ENCODE results near the gene IREB2. TPM values are rescaled to one million over a fixed set of nuclear protein-coding genes. Genes with fewer than 3 reads are reported as not detected.

Gene IREB2
- total RNA-seq, 2 donors from 2014 or later, result 81.4 to 92.6 TPM

DNA sequence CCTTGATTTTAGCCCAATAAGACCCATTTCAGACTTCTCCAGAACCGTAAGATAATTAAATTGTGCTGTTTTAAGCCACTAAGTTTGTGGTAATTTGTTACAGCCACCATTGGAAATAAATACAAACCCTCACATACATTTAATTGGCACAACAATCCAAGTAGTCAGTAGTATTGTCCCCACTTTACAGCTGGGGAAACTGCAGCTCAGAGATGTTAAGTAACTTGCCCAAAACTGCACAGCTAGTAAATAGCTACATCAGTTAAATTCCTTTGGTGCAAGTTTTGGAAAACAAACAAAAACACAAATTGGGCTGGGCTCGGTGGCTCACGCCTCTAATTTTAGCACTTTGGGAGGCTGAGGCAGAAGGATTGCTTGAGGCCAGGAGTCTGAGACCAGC, 13.3 kb upstream of the IREB2 start:
- H3K4me3 Mint-ChIP-seq, result no peak overlapping the region
- 88 to 100% methylated on average over 3 of the region's 3 CpGs for WGBS, 2 experiments (ENCODE audit: insufficient coverage in 1 of 2, insufficient read length in 1 of 2)
- Histone ChIP-seq H3K4me1 (ENCODE audit: control insufficient read depth, insufficient read depth, low read length) (no peaks in the 10 kb centered on the region), H3K9ac (ENCODE audit: extremely low read depth, low read length, poor library complexity, severe bottlenecking) (no peak overlapping the region), H3K27me3 (ENCODE audit: control insufficient read depth, insufficient read depth, low read length, poor library complexity, severe bottlenecking) (no peaks in the 10 kb centered on the region), H3K9me3 (ENCODE audit: control insufficient read depth, low read length) (no peaks in the 10 kb centered on the region), H3K27ac (ENCODE audit: low read depth, low read length) (no peak overlapping the region), H3K4me3 (ENCODE audit: low read length) (no peak overlapping the region), H3K36me3 (ENCODE audit: control insufficient read depth, insufficient read depth, low read length) (no peaks in the 10 kb centered on the region)
- H3K9me3 Mint-ChIP-seq, result peaks cover 3% of the 10 kb centered on the region
- no peak for DNase-seq
- TF ChIP-seq, protein P1, sequence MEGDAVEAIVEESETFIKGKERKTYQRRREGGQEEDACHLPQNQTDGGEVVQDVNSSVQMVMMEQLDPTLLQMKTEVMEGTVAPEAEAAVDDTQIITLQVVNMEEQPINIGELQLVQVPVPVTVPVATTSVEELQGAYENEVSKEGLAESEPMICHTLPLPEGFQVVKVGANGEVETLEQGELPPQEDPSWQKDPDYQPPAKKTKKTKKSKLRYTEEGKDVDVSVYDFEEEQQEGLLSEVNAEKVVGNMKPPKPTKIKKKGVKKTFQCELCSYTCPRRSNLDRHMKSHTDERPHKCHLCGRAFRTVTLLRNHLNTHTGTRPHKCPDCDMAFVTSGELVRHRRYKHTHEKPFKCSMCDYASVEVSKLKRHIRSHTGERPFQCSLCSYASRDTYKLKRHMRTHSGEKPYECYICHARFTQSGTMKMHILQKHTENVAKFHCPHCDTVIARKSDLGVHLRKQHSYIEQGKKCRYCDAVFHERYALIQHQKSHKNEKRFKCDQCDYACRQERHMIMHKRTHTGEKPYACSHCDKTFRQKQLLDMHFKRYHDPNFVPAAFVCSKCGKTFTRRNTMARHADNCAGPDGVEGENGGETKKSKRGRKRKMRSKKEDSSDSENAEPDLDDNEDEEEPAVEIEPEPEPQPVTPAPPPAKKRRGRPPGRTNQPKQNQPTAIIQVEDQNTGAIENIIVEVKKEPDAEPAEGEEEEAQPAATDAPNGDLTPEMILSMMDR (conservative IDR thresholded peaks at IDR 0.05), result no peak
- no peaks in the 10 kb centered on the region for H3K36me3 Mint-ChIP-seq (ENCODE audit: low read depth)
- H3K4me1 Mint-ChIP-seq, result no peaks in the 10 kb centered on the region
- H3K27ac Mint-ChIP-seq, result no peak overlapping the region
- H3K27me3 Mint-ChIP-seq (ENCODE audit: insufficient read depth), result no peaks in the 10 kb centered on the region

DNA sequence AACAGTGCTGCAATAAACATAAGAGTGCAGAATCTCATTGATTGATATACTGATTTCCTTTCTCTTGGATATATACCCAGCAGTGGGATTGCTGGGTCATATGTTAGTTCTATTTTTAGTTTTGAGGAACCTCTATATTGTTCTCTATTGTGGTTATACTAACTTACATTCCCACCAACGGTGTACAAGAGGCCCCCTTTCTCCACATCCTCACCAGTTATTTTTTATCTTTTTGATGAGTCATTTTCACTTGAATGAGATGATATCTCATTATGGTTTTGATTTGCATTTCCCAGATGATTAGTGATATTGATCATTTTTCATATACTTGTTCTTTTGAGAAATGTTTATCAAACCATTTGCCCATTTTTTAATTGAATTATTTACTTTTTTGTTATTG, 12.4 kb upstream of the IREB2 start:
- Histone ChIP-seq H3K4me1 (ENCODE audit: control insufficient read depth, insufficient read depth, low read length) (no peaks in the 10 kb centered on the region), H3K4me3 (ENCODE audit: low read length) (no peak overlapping the region), H3K27me3 (ENCODE audit: control insufficient read depth, insufficient read depth, low read length, poor library complexity, severe bottlenecking) (no peaks in the 10 kb centered on the region), H3K27ac (ENCODE audit: low read depth, low read length) (no peak overlapping the region), H3K36me3 (ENCODE audit: control insufficient read depth, insufficient read depth, low read length) (no peaks in the 10 kb centered on the region), H3K9ac (ENCODE audit: extremely low read depth, low read length, poor library complexity, severe bottlenecking) (no peak overlapping the region), H3K9me3 (ENCODE audit: control insufficient read depth, low read length) (no peaks in the 10 kb centered on the region)
- no peaks in the 10 kb centered on the region for H3K36me3 Mint-ChIP-seq (ENCODE audit: low read depth)
- H3K4me1 Mint-ChIP-seq, result no peaks in the 10 kb centered on the region
- H3K27ac Mint-ChIP-seq, result no peak overlapping the region
- no CpG with 5 or more reads among the region's 1 CpG for WGBS, 2 experiments (ENCODE audit: insufficient coverage in 1 of 2, insufficient read length in 1 of 2)
- H3K27me3 Mint-ChIP-seq (ENCODE audit: insufficient read depth), result no peaks in the 10 kb centered on the region
- TF ChIP-seq, protein P1 (conservative IDR thresholded peaks at IDR 0.05), result no peak
- H3K9me3 Mint-ChIP-seq, result no peaks in the 10 kb centered on the region
- no peak for DNase-seq
- no peak overlapping the region for H3K4me3 Mint-ChIP-seq

DNA sequence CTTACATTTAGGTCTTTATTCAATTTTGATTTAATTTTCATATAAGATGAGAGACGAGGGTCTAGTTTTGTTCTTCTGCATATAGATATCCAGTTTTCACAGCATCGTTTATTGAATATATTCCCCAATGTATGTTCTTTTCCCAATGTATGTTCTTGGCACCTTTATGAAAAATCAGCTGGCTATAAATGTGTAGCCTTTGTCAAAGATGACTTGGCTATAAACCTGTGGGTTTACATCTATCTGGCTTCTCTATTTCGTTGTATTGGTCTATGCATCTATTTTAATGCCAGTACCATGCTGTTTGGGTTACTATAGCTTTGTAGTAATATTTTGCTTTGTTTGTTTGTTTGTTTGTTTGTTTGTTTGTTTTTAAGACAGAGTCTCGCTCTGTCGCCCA, 11.7 kb upstream of the IREB2 start:
- Mint-ChIP-seq H3K4me1 (no peaks in the 10 kb centered on the region), H3K27me3 (ENCODE audit: insufficient read depth) (no peaks in the 10 kb centered on the region), H3K27ac (no peak overlapping the region), H3K36me3 (ENCODE audit: low read depth) (no peaks in the 10 kb centered on the region), H3K9me3 (no peaks in the 10 kb centered on the region), H3K4me3 (no peak overlapping the region)
- 93% methylated on average over 4 to 5 of the region's 5 CpGs for WGBS, 2 experiments (ENCODE audit: insufficient coverage in 1 of 2, insufficient read length in 1 of 2)
- no peaks in the 10 kb centered on the region for H3K27me3 ChIP-seq (ENCODE audit: control insufficient read depth, insufficient read depth, low read length, poor library complexity, severe bottlenecking)
- no peak for DNase-seq
- H3K9me3 ChIP-seq (ENCODE audit: control insufficient read depth, low read length), result no peaks in the 10 kb centered on the region
- H3K27ac ChIP-seq (ENCODE audit: low read depth, low read length), result no peak overlapping the region
- no peaks in the 10 kb centered on the region for H3K36me3 ChIP-seq (ENCODE audit: control insufficient read depth, insufficient read depth, low read length)
- H3K4me1 ChIP-seq (ENCODE audit: control insufficient read depth, insufficient read depth, low read length), result no peaks in the 10 kb centered on the region
- no peak overlapping the region for H3K9ac ChIP-seq (ENCODE audit: extremely low read depth, low read length, poor library complexity, severe bottlenecking)
- TF ChIP-seq, protein P1 (conservative IDR thresholded peaks at IDR 0.05), result no peak
- H3K4me3 ChIP-seq (ENCODE audit: low read length), result no peak overlapping the region

Measured in endodermal cell (in vitro differentiated cells).